HG03045 (cell line): ENCODE results near the gene KCNJ5.
"Not testable (repeated sequence)": the region's sequence is repeated elsewhere in the genome, so short reads cannot be mapped to it uniquely, and the experiment has no call there.

Experiments
- ATAC-seq: cut with Tn5 transposase; IDR thresholded peaks from one replicate; pipeline ENCODE4 v1.9.1; 2021; ENCODE audit warnings: mild to moderate bottlenecking, moderate library complexity; ENCODE audit not compliant: unreplicated experiment

KCNJ5 gene

DNA sequence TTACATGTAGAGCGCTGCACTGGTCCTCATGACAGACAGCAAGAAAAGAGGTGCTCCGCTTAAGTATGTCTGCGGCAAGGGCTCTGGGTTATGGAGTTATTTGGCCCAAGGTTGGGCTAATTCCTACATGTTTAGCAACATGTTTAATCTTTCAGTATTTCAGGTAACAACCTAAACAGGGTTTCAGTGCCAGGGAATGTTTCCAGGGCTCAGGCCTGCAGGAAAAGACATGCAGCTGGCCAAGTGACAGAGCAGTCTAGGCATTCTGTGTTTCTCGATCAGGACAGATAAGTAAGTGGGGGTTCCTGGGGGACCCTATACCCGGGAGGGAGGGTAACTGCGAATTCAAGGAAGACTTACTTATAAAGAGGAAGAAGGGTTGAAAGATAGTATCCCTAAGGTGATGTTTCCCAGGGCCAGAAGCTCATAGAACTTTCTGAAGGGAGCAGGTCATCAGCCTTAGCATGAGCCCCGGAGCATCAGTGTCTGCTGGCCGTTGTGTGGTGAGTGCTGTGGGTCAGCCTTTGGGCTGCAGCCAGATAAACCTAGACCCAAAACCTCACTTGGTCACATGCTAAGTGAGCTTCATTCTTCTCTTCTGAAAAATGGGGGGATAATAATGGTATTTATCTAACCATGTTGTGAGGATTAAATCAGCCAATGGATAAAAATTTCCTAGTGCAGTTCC is 18.4 kb downstream of the KCNJ5 start:
- no peak for ATAC-seq

DNA sequence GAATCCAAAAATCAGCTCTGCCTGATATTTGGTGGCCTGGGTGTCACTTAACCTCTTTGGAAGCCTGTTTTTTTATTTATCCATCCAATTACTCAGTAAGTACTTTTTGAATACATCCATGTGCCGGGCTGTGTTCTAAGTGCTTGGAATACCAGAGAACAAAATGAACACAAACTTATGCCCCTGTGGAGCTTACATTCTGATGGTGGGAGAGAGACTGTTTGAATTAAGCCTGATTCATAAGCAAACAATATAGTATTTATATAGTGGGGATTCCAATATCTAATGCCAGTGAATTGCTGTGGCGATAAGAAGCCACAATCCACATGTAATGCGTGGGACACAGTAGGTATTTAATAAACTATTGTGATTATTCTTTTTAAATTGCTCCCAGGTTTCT is 19.4 kb downstream of the KCNJ5 start:
- ATAC-seq = no peak

DNA sequence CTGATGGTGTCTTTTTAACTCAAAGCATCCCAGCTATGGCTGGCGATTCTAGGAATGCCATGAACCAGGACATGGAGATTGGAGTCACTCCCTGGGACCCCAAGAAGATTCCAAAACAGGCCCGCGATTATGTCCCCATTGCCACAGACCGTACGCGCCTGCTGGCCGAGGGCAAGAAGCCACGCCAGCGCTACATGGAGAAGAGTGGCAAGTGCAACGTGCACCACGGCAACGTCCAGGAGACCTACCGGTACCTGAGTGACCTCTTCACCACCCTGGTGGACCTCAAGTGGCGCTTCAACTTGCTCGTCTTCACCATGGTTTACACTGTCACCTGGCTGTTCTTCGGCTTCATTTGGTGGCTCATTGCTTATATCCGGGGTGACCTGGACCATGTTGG is 20.1 kb downstream of the KCNJ5 start:
- no peak for ATAC-seq

DNA sequence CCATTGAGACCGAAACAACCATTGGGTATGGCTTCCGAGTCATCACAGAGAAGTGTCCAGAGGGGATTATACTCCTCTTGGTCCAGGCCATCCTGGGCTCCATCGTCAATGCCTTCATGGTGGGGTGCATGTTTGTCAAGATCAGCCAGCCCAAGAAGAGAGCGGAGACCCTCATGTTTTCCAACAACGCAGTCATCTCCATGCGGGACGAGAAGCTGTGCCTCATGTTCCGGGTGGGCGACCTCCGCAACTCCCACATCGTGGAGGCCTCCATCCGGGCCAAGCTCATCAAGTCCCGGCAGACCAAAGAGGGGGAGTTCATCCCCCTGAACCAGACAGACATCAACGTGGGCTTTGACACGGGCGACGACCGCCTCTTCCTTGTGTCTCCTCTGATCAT is 20.5 kb downstream of the KCNJ5 start:
- no peak for ATAC-seq

DNA sequence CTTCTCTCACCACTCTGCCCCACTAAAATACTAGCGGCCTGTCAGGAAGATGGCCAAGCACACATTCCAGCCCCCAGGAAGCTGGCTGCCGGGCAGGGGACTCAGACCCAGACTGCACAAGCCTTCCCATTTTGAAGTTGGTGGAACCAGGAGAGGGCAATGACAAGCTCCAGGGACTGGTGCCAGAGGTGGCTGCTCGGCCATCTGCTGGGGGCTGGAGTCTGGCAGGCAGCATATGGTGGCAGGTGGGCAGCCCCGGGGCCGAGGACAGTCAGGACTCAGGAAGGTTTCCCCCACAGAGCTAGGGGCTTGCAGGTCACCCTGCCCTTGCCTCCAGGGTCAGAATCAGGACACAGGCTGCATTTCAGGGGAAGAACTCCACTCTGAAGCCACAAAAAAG is 22.6 kb downstream of the KCNJ5 start:
- ATAC-seq = no peak

DNA sequence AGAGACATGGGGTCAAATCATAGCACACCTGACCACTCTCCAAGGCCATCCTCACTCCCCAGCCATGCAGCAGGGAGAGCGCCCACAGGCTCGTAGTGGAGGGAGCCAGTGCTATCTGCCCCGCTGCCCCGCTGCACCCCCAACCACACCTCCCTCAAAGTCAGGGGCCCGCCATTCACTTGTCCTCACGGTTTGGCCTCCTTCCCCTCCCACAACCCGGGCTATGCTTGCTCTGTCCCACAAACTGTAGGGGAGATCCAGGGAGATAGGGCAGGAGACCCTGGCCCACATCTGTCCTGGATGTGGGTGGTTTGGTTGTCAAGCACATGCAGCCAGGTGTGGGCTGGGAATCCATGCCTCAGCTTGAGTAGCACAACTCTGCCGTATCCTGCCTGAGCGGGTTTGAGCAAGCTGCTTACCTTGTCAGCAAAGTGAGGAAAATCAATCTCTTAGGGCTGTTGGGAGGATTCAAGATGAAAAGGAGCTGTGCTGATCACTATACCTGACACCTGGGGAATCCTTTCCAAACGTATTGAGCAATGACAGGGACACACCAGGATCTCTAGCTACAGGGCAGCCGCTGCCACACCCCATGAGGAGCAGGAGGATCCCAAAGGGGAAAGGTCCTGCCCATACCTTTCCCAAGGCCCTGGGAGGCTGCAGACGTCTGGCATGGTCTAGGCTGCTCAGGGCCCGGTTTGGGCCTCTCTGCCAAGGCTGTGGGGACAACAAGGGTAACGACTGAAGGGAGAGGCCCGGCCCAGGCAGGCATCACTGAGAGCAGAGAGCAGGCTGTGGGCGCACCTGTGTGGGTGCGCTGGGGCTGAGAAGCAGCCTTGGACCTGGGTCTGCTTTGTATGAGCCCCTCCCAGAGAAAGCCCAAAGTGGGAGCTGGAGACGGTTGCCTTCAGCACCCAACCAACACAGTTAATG is 23.3 kb downstream of the KCNJ5 start:
- no peak for ATAC-seq

DNA sequence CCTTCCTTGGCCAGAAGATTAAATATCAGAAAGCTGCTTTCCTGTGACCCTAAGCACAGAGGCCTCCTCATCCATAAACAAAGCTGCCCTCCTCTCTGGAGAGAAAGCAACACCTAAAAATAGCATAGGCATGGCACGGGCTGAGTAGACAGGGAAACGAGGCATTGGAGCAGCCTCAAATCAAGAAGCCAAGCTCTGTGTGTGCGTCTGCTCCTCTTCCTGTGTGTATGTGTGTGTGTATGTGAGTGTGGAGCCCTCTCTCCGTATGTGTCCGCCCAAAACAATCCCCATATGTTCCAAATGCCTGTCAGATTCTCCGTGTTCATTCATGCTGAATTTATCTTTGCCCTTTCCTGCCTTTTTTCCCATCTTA is 24.0 kb downstream of the KCNJ5 start:
- no peak for ATAC-seq

DNA sequence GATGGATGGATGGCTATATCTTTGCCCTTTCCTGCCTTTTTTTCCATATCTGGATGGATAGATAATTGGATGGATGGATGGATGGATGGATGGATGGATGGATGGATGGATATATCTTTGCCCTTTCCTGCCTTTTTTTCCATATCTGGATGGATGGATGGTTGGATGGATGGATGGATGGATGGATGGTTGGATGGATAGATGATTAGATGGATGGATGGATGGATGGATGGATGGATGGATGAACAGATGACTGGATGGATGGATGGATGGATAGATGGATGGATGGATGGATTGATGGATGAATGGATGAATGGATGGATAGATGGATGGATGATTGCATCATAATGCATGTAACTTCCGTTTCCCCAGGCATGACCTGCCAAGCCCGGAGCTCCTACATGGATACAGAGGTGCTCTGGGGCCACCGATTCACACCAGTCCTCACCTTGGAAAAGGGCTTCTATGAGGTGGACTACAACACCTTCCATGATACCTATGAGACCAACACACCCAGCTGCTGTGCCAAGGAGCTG is 24.9 kb downstream of the KCNJ5 start:
- ATAC-seq = no peak

DNA sequence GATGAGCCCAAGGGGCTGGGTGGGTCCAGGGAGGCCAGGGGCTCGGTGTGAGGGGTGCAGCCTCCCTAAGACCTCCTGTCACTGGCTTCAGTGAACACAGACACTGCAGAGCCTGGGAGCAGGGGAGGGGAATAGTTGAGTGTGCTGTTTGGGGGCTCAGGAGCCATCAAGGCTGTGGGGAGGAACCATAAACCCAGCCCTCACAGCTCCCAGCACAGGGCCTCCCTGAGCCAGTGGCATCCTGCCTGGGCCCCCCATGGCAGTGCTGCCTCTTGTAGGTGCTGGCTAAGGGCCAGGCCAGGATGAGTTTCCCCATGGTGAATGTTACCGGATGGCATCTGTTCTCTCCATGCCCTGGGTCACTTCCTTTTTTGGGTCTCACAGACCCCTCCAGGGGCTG is 25.5 kb downstream of the KCNJ5 start:
- no peak for ATAC-seq

DNA sequence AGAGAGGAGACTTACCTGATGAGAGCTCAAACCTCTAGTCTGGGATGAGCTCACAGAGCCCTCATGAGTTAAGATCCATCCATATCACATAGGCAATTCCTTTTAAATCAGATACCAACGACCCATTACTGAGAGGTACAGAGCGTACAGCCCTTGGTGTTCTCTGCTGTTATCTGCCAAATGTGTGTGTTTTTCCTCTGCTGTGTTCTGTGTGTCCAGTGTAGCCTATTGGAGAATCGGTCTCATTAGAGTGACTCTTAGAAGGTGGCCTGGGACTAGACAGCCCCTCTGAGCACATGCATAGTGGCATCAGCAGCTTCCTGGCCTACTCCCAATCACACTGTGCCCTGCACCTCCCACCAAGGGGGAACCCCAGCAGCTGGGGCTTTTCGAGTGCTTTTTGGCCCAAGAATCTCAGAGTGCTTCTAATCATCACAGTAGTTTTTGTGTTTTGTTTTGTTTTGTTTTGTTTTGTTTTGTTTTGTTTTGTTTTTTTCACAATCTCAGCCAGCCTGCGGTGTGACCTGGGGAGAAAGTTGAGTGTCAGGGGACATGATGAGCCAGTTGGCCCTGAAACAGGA is 26.1 kb downstream of the KCNJ5 start:
- ATAC-seq = no peak

DNA sequence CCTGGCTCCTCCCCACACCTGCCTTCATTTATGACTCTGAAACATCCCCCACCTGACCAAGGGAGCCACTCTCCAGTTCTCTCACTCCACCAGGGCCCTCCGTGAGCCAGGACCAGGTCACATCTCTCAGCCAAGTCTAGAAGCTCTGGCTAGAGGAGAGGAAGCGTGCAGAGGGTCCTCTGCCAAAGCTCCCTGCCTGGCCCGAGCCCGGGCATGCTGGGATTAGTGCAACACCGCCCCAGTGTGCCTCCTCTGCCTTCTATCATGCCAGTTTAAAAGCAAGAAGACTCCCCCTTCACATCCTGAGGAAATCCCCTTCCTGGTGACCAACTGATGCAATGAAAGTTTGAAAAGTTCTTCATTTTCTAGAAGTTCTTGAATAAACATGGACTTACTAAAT is 28.1 kb downstream of the KCNJ5 start:
- no peak for ATAC-seq

DNA sequence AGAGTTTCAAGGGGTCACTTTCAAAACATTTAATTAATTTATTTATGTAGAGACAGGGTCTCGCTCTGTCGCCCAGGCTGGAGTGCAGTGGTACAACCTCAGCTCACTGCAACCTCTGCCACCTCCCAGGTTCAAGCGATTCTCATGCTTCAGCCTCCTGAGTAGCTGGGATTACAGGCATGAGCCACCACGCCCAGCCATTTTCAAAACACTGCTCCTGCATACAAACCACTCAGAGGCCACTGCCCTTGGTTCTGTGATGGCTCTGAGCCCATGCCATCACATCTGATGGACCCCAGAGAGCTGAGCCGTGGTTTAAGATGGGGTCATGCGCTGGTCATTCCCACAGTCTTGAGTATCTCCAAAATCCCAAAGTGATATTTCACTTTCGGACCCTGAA is 28.5 kb downstream of the KCNJ5 start:
- ATAC-seq = not testable (repeated sequence)

DNA sequence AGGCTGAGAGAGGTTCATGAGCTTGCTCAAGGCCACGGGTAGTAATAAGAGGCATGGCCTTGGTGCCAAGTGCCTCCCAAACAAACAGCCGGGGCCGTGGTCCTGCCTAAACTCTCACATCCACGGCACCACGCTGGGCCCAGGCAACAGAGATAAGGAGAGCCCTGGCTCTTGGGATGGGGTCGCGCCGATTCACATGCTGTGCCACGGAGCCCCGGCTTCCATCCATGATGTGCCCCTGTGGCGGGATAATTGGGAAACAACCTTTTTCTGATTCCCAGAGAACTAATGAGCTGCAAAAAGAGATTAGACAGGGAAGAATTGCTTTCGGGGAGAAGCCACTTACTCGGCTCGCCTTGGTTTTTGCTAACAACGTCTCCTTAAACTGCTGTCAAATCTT is 29.5 kb downstream of the KCNJ5 start:
- ATAC-seq = no peak

DNA sequence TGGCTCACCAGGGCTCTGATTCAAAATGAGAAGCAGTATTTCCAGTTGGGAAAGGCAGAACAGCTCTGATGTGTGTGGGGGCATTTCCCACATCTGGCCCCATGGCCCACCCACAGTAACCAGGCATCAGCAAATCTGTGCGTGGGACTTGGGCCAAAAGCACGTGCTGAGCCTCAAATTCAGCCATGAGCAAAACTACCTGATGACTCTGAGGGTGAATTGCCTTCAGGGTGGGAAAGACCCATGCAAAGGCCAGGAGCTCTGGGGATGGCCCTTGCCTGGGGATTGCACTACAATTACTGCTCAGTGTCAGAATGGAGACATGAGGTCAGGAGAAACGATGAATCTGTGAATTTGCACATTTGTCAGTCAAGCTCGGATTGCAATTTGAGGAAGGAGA is 30.6 kb downstream of the KCNJ5 start:
- no peak for ATAC-seq

DNA sequence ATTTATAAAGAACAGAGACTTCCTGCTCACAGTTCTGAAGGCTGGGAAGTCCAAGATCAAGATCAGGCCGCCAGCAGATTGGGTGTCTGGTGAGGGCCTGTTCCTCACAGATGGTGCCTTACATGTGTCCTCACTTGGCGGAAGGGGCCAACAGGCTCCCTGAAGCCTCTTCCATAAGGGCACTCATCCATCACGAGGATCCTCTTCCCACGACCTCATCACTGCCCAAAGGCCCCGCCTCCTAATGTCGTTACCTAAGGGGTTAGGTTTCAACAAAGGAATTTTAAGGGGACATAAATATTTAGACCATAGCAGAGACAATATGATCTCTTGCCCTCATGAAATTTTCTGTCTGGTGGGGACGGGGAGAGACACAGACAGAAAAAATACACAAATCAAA is 32.9 kb downstream of the KCNJ5 start:
- no peak for ATAC-seq

DNA sequence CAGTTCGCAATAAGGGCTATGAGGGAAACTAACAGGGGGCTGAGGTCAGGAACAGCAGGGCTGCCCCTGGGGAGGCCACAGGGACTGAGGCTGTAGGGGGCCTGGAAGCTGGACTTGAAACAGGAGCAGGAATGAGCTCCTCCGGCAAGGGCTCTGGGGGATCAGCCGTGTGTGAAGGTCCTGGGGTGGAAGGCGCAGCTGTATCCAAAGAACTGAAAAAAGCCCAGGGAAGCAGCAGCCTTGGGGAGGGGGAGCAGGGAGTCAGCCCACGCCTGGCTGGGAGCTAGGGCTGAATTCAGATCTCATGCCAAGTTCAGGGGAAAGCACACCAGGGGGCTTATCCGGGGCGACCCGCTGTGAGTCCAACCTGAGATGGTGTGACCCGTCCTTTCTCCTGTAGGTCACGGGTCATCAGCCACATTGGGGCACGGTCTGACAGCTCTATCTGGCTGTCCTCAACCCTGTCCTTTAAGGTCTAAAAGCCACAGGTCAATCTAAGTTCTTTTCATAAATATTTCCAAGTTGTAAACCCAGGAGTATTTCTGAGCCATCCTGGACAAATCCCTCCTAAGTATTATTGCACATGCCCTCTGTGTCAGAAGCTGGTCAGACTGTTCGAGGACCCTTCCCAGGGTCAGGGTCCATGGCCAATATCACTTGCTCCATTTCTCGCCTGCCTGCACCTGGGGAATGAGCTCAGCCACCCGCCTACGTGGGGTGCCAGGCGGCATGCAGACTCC is 33.5 kb downstream of the KCNJ5 start:
- ATAC-seq = no peak

DNA sequence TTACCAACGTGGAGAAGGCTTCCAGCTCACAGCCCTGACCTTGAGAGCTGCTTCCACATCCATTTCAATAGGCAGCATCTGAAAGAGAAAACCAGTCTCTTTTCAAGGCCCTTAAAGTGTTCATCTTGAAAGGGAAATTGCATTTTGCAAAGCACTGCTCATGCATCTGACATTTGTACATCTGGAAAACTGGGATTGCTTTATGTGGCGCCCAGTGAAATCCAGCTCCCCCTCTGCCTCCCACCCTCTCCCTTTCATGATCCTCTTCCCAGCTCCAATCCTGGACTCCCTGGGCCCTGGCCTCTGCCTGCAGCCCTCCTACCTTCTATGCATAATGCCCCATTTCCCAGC is 34.1 kb downstream of the KCNJ5 start:
- no peak for ATAC-seq

DNA sequence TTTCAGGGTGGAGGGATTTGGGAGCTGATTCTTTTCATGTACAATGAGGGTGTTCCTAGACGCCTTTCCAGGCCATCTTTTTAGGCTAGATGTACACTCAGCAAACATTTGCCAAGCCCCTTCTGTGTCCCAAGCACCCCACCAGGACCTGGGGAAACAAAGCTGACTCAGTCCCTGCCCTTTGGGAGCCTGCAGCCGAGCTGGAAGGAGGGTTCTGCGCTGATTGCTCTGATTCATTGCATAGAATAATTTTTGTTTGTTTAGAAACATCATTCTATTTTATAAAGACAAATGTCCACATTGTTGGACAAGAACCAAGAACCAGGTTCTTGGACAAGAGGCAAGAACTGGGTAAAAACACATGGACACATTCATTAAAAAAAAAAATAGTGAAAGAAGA is 34.8 kb downstream of the KCNJ5 start:
- no peak for ATAC-seq

DNA sequence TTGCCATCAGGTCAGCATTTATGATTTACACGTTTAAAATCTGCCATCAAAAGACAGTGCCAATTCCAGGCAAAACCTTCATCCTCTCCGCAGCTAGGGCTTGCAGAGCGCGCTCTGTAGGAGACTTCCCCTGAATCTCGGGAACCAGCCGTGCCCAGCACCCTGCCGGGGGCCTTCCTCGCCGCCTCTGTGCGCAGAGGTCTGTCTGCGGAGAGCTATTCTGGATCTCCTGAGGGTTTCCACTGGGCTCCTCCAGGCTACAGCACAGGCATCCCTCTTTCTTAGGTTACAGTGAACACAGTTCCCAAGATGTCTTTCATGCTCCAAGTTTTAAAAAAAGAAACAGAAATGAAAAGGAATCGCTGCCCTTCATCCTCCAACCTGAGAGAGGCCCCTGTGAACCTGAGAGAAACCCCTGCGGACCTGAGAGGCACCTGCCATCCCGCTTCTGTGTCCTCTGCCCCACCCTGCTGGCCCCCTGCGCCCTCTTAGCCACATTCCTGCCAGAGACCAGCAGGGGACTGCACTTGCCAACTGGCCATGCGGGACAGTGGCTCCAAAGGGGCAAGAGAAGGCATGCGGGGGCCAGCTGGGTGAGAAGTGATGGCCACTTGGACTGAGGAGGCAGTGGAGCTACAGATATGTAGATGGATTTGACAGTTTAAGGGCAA is 35.4 kb downstream of the KCNJ5 start:
- ATAC-seq = no peak

DNA sequence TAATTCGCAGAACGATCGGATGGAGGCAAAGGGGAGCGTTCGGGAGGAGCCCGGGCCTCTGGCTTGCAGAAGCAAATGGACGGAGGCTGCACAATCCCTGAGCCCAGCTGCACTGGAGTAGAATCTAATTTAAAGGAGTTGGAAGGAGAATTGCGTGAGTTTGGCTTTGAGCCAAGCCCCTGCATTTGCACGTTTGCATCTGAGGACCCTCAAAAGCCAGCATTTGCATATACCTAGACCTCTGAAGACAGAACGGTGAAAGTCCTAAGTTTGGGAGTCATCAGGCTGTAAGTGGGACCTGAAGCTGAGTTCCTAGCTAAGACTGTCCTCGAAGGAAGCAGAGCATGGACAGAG is 35.9 kb downstream of the KCNJ5 start:
- ATAC-seq = no peak
